ENCODE measurements around the gene CLEC4M.

DNA sequence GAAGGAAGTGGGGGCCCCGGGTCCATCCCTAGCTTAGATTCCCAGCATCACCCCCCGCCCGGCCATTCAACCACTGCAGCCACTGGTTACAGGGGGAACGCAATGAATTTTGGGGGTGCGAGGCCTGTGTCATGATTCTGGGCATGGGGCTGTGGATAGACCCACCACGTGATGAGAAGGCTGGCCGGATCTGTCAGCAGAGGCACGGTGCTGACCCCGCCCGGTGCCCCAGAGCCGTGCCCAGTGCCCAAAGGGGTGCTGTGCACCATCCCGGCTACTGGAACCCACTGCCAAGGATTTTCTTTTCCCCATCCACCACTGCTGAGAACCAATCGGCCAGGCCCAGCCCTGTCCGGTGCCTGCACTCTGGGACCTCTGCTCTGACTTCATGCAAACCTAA, 27.4 kb downstream of the CLEC4M start:
- TF ChIP-seq, protein P1, sequence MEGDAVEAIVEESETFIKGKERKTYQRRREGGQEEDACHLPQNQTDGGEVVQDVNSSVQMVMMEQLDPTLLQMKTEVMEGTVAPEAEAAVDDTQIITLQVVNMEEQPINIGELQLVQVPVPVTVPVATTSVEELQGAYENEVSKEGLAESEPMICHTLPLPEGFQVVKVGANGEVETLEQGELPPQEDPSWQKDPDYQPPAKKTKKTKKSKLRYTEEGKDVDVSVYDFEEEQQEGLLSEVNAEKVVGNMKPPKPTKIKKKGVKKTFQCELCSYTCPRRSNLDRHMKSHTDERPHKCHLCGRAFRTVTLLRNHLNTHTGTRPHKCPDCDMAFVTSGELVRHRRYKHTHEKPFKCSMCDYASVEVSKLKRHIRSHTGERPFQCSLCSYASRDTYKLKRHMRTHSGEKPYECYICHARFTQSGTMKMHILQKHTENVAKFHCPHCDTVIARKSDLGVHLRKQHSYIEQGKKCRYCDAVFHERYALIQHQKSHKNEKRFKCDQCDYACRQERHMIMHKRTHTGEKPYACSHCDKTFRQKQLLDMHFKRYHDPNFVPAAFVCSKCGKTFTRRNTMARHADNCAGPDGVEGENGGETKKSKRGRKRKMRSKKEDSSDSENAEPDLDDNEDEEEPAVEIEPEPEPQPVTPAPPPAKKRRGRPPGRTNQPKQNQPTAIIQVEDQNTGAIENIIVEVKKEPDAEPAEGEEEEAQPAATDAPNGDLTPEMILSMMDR (IDR thresholded peaks at IDR 0.05): no peak
- TF ChIP-seq EP300 (IDR thresholded peaks at IDR 0.05): no peak
- TF ChIP-seq POLR2A (IDR thresholded peaks at IDR 0.05): no peak

All from ovary (tissue), 3 donors.